ENCODE data around the gene NHLRC1. TPM values are rescaled to one million over a fixed set of nuclear protein-coding genes. Genes with fewer than 3 reads are reported as not detected.

NHLRC1 gene
- total and polyA plus RNA-seq, 2 of the 8 experiments (the other 6 are each of a cell fraction or from before 2014, with no cell fraction given) = 0.57 to 0.58 TPM

GRCh38 chr6:18099511-18099910, 23.0 kb downstream of the NHLRC1 start (continued):
- TF ChIP-seq CHD7 (IDR thresholded peaks at IDR 0.05; ENCODE audit: insufficient replicate concordance, low read length) (no peak), TBP (IDR thresholded peaks at IDR 0.05; ENCODE audit: low read depth, low read length) (no peak), CREB1 (IDR thresholded peaks at IDR 0.05) (no peak), CBX8 (IDR thresholded peaks at IDR 0.05; ENCODE audit: borderline replicate concordance, low read depth, low read length) (no peak), EZH2 (IDR thresholded peaks at IDR 0.05; ENCODE audit: low read depth, low read length, severe bottlenecking) (no peak)
